Stimulated activated CD4-positive, alpha-beta T cell treated with anti-CD3 and anti-CD28 coated beads, Interleukin-4, amount 100 ng/mL, for 4 hours (primary cell): ENCODE data around the gene NSUN6.
"Not testable (repeated sequence)": the region's sequence is repeated elsewhere in the genome, so short reads cannot be mapped to it uniquely, and the experiment has no call there.

Experiments
- DNase-seq, 2 experiments: peaks; one replicate each; pipeline ENCODE4 v3.0.0-alpha.2; 2020

NSUN6 gene

GRCh38 chr10:18607503-18608378 is 43.6 kb downstream of the NSUN6 start:
- no peak for DNase-seq

GRCh38 chr10:18606051-18606695 is 45.2 kb downstream of the NSUN6 start:
- DNase-seq = no peak

- DNase-seq = no peak
These were observed 50.1 kb downstream of the NSUN6 start for GRCh38 chr10:18601321-18601720.

GRCh38 chr10:18599392-18599791 is 52.0 kb downstream of the NSUN6 start:
- DNase-seq = no peak

- DNase-seq = peak in 1 of 2 experiments; percentile 2
These were observed 56.7 kb downstream of the NSUN6 start for GRCh38 chr10:18594574-18595156.

- DNase-seq = not testable (repeated sequence)
These were observed 60.2 kb downstream of the NSUN6 start for GRCh38 chr10:18591141-18591540.

GRCh38 chr10:18586637-18587036 is 64.8 kb downstream of the NSUN6 start:
- not testable (repeated sequence) for DNase-seq

GRCh38 chr10:18583575-18584270 is 67.7 kb downstream of the NSUN6 start:
- DNase-seq = no peak

- no peak for DNase-seq
These were observed 68.6 kb downstream of the NSUN6 start for GRCh38 chr10:18582803-18583202.

- no peak for DNase-seq
These were observed 73.3 kb downstream of the NSUN6 start for GRCh38 chr10:18577823-18578685.

- DNase-seq = no peak
These were observed 74.8 kb downstream of the NSUN6 start for GRCh38 chr10:18576586-18576985.

- no peak for DNase-seq
These were observed 78.3 kb downstream of the NSUN6 start for GRCh38 chr10:18572959-18573561.

- DNase-seq = no peak
These were observed 79.6 kb downstream of the NSUN6 start for GRCh38 chr10:18571780-18572179.

- no peak for DNase-seq
These were observed 80.3 kb downstream of the NSUN6 start for GRCh38 chr10:18571076-18571475.

GRCh38 chr10:18570386-18570785 is 81.0 kb downstream of the NSUN6 start:
- DNase-seq = not testable (repeated sequence)

- DNase-seq = no peak
These were observed 84.0 kb downstream of the NSUN6 start for GRCh38 chr10:18567343-18567856.

- DNase-seq = no peak
These were observed 85.2 kb downstream of the NSUN6 start for GRCh38 chr10:18566177-18566576.

- no peak for DNase-seq
These were observed 86.4 kb downstream of the NSUN6 start for GRCh38 chr10:18565006-18565405.

GRCh38 chr10:18563003-18563726 is 88.2 kb downstream of the NSUN6 start:
- no peak for DNase-seq

GRCh38 chr10:18561861-18562551 is 89.4 kb downstream of the NSUN6 start:
- no peak for DNase-seq
